GM18505 (cell line): Measurements from ENCODE around the gene SNURF.
"Not testable (repeated sequence)": the region's sequence is repeated elsewhere in the genome, so short reads cannot be mapped to it uniquely, and the experiment has no call there.

Source experiments
- ATAC-seq: cut with Tn5 transposase; IDR thresholded peaks from one replicate; pipeline ENCODE4 v1.9.1; 2021; ENCODE audit not compliant: unreplicated experiment
- POLR2A ChIP-seq: IDR thresholded peaks from 4 replicates; pipeline ENCODE4 v1.6.1; 2011; ENCODE audit warnings: borderline replicate concordance; ENCODE audit not compliant: insufficient read depth, insufficient read length; ENCODE audit errors: extremely low read depth

Gene SNURF

DNA sequence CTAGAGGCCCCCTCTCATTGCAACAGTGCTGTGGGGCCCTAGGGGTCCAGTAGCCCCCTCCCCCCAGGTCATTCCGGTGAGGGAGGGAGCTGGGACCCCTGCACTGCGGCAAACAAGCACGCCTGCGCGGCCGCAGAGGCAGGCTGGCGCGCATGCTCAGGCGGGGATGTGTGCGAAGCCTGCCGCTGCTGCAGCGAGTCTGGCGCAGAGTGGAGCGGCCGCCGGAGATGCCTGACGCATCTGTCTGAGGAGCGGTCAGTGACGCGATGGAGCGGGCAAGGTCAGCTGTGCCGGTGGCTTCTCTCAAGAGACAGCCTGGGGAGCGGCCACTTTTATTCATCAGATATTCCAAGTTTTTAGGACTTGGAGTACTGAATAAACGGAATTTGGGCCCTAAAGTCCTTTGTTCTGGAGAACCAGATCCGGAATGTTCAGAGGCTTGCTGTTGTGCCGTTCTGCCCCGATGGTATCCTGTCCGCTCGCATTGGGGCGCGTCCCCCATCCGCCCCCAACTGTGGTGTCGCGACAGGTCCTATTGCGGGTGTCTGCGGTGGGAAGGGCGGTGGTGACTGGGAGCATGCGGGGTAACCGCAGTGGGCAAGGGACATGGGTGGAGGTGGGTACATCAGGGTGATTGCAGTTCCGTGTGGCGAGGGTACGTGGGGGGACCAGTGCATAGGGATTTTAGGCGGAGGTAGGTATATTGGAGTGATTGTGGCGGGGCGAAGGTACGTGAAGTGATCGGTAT, at the start of gene SNURF, which contains the start of gene SNRPN:
TSS of gene SNURF (plus strand) at position 205 of the 748 bp plus-strand sequence. CDS start at position 267, 62 bp downstream.
TSS of gene SNRPN (plus strand) at position 205 of the 748 bp plus-strand sequence. CDS start 19,467 bp downstream, outside the sequence.
- ATAC-seq = peak; percentile 48
- peak; percentile 88 for TF ChIP-seq POLR2A

GRCh38 chr15:24916305-24917009, 38.3 kb upstream of the SNURF start:
- ATAC-seq = no peak
- no peak for TF ChIP-seq POLR2A

- no peak for ATAC-seq
- TF ChIP-seq POLR2A = no peak
These were observed 37.4 kb upstream of the SNURF start for GRCh38 chr15:24917431-24917830.

- ATAC-seq = no peak
- no peak for TF ChIP-seq POLR2A
These were observed 35.3 kb upstream of the SNURF start for GRCh38 chr15:24919446-24919845.

GRCh38 chr15:24922781-24923180, 32.0 kb upstream of the SNURF start:
- not testable (repeated sequence) for ATAC-seq

- ATAC-seq = no peak
- TF ChIP-seq POLR2A = no peak
These were observed 30.6 kb upstream of the SNURF start for GRCh38 chr15:24924153-24924552.

DNA sequence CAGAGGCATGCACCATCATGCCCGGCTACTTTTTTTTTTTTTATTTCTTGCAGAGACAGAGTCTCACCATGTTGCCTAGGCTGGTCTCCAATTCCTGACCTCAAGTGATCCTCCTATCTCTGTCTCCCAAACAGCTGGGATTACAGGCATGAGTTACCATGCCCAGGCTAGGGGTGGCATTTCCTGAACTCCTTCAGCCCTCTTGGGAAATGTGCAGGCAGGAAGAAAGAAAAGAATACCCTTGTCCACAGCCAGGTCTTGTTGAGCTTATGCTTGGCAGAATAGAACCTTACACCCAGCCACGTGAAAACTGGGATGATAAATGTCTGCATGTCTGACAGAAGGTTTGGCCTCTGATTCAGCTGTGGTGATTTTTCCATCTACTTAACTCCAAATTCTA, 30.2 kb upstream of the SNURF start:
- ATAC-seq = no peak
- TF ChIP-seq POLR2A = no peak

DNA sequence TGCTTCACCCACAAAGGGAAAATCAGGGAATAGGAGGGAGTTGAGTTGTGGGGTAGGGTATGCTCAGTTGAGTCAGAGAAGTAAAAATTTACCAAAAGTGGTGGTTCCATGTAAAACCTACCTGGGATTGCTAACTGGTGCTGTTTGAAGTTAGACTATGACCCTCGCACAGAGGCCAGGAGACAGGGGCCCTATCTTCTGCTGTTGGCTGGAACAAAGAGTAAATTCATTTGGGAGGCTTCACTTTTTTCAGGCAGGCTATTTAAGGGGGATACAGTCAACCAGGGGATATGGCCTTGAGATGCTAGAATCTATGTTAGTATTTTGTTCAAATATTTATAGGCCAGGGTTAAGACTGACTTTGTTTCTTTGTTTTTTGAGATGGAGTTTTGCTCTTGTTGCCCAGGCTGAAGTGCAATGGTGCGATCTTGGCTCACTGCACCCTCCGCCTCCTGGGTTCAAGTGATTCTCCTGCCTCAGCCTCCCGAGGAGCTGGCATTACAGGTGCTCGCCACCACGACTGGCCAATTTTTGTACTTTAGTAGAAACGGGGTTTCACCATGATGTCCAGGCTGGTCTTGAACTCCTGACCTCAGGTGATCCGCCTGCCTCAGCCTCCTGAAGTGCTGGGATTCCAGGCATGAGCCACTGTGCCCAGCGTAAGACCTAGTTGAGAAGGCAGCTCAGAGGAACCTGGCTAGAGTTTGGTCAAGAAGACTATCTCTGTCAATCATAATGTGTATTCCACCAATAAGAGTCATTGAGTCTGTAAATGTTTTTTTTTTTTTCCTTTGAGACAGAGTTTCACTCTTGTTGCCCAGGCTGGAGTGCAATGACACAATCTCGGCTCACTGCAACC, 22.7 kb upstream of the SNURF start:
- ATAC-seq = not testable (repeated sequence)

DNA sequence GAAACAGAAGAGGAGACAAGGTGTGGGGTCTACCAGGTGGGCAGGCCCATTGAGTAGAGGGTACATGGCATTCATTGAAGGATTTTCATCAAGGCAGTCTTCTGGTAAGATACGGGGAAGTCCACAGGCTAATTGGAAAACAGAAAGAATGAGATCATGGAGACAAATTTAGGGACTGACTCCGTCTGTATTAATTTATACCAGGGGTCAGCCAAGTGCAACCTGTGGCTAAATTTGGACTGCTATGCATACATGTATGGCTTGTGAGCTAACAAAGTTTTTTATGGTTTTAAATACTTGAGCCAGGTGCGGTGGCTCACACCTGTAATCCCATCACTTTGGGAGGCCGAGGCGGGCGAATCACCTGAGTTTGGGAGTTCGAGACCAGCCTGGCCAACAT, 21.1 kb upstream of the SNURF start:
- TF ChIP-seq POLR2A = no peak
- ATAC-seq = no peak

GRCh38 chr15:24938224-24938623, 16.6 kb upstream of the SNURF start:
- not testable (repeated sequence) for ATAC-seq

- ATAC-seq = no peak
- no peak for TF ChIP-seq POLR2A
These were observed 14.6 kb upstream of the SNURF start for GRCh38 chr15:24940236-24940635.

GRCh38 chr15:24943361-24943760, 11.4 kb upstream of the SNURF start:
- no peak for TF ChIP-seq POLR2A
- ATAC-seq = no peak

- no peak for TF ChIP-seq POLR2A
- no peak for ATAC-seq
These were observed 9.8 kb upstream of the SNURF start for GRCh38 chr15:24944954-24945353.
